Calu3 (cell line): ENCODE measurements around the gene GBX2. TPM values are rescaled to one million over a fixed set of nuclear protein-coding genes. Genes with fewer than 3 reads are reported as not detected.
A peak's percentile ranks its signal among the peaks of the same experiment; 100 is the strongest.

Experiments
- BruUV-seq: library from RNA; stranded (reverse); fragments of 400-500 nt; replicated peaks from 2 replicates; lab custom pipeline; 2021; lab: Mats Ljungman, UMichigan
- CTCF ChIA-PET: fragments of 300-600 bp; sonication (Branson Sonifier 250); formaldehyde crosslinking; loops from one replicate; lab custom pipeline; 2022; ENCODE audit warnings: antibody characterized with exemption; lab: Charles Lee
- DNase-seq: peaks from one replicate; pipeline ENCODE4 v3.0.0; 2022
- H3K27ac Mint-ChIP-seq: one replicate; pipeline ENCODE4 v1.8.0; 2022; ENCODE audit warnings: mixed read lengths; ENCODE audit not compliant: unreplicated experiment
- H3K27me3 Mint-ChIP-seq: one replicate; pipeline ENCODE4 v1.8.0; 2022; ENCODE audit warnings: mixed read lengths; ENCODE audit not compliant: unreplicated experiment
- H3K36me3 Mint-ChIP-seq: one replicate; pipeline ENCODE4 v1.8.0; 2022; ENCODE audit warnings: mild to moderate bottlenecking, moderate library complexity, mixed read lengths; ENCODE audit not compliant: insufficient read depth, unreplicated experiment
- H3K4me1 Mint-ChIP-seq: one replicate; pipeline ENCODE4 v1.8.0; 2022; ENCODE audit warnings: mild to moderate bottlenecking, low read depth, mixed read lengths; ENCODE audit not compliant: unreplicated experiment
- H3K4me3 Mint-ChIP-seq: one replicate; pipeline ENCODE4 v1.8.0; 2022; ENCODE audit warnings: mild to moderate bottlenecking, low read depth, moderate library complexity, mixed read lengths; ENCODE audit not compliant: unreplicated experiment
- H3K9me3 Mint-ChIP-seq: one replicate; pipeline ENCODE4 v1.8.0; 2022; ENCODE audit warnings: low read depth, mixed read lengths; ENCODE audit not compliant: unreplicated experiment
- intact Hi-C: fragments of 100-400 bp; cut with micrococcal nuclease; formaldehyde crosslinking; loops from one replicate; pipeline ENCODE4 v1.10.0; 2022; ENCODE audit not compliant: unreplicated experiment
- total RNA-seq: library from RNA; stranded (reverse); gene quantifications from 2 replicates; pipeline ENCODE4 v1.2.3, GENCODE V29; 2022
- TF ChIP-seq, protein P1 (sequence below): fragments of 200-600 bp; IDR thresholded peaks from one replicate; pipeline ENCODE4 v1.8.0; 2022; ENCODE audit warnings: antibody characterized with exemption; ENCODE audit not compliant: unreplicated experiment

GBX2 gene
- total RNA-seq, 1 experiment from 2014 or later, result 2.4 TPM

DNA sequence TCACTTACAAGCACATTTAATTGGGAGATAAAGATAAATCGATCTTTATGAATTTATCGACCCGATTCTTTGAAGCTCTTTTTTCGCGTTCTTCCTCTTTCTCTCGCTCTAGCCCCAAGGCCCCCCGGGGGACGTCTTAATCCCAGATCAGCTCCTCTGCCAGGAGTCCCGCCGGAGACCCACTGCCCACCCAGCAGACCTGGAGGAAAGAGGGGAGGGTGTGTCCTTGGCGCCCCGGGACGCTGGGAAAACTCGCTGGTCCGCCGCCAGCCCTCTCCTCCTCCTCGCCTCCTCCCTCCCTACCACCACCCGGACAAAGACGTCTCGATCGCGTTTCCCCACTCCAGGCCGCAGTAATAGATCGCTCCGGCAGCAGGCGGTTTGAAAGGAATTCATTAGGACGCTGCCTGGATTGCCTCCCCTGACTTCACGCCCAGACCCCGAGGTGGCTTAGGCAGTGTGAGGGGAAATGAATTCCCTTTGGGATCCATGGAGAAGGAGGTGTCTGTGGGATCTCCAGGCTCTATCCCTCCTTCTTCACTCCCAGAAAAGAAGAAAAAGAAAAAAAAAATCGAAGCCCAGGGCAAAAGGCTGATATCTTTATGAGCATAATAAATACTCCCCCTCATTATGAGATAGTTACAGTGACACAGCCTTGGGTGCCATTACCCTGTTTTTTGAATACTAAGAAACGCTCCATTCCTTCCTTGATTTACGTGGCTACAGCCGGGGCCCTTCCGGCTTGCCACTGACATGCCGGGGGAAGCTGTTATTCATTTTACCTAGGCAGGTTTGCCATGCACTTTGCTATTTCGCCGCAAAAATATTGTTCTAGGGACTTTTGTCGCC lies 1.8 kb upstream of the GBX2 start:
- peaks cover 34% of the 10 kb centered on the region for H3K36me3 Mint-ChIP-seq
- peaks cover 14% of the 10 kb centered on the region for H3K4me1 Mint-ChIP-seq
- no peaks in the 10 kb centered on the region for H3K27me3 Mint-ChIP-seq
- no peak overlapping the region for H3K27ac Mint-ChIP-seq
- H3K4me3 Mint-ChIP-seq, result no peak overlapping the region
- BruUV-seq, result no TSS peak
- no peaks in the 10 kb centered on the region for H3K9me3 Mint-ChIP-seq
- no peak for DNase-seq
- intact Hi-C loops, result no loop called here
- CTCF ChIA-PET, result interaction anchor here (1.0 kb wide), 1 partner anchor 391 kb away, joined by 3 read pairs; no protein-coding TSS in a partner anchor
- TF ChIP-seq, protein P1, sequence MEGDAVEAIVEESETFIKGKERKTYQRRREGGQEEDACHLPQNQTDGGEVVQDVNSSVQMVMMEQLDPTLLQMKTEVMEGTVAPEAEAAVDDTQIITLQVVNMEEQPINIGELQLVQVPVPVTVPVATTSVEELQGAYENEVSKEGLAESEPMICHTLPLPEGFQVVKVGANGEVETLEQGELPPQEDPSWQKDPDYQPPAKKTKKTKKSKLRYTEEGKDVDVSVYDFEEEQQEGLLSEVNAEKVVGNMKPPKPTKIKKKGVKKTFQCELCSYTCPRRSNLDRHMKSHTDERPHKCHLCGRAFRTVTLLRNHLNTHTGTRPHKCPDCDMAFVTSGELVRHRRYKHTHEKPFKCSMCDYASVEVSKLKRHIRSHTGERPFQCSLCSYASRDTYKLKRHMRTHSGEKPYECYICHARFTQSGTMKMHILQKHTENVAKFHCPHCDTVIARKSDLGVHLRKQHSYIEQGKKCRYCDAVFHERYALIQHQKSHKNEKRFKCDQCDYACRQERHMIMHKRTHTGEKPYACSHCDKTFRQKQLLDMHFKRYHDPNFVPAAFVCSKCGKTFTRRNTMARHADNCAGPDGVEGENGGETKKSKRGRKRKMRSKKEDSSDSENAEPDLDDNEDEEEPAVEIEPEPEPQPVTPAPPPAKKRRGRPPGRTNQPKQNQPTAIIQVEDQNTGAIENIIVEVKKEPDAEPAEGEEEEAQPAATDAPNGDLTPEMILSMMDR, result no peak

DNA sequence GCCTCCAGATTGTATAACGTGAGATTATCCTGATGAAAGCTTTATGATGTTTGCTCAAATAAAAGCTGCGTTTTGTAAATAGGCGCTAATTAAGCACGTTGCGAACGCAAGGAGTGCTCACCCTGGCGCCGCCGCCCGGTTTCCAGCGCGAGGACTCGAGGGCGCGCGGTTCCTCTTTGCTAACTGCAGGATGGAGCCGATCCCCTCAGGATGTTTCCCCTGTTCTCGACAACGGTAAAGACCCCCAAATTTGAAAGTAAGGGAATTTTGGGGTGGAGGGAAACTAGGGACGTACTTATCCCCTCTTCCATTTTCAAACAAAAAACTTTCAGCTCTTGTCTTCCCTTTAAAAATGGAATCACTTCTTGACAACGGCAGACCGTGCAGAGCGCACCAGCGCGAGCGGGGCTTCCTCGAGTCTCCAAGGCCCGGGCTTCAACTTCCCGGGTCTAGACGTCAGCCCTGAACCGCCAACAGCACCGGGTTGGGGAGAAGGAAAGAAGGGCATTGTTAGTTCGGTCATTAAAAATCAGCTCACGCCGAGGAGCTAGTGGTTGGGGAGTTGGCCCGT lies 1.1 kb upstream of the GBX2 start:
- TSS peak; percentile 54 for BruUV-seq
- intact Hi-C loops, result no loop called here
- no peak overlapping the region for H3K27ac Mint-ChIP-seq

DNA sequence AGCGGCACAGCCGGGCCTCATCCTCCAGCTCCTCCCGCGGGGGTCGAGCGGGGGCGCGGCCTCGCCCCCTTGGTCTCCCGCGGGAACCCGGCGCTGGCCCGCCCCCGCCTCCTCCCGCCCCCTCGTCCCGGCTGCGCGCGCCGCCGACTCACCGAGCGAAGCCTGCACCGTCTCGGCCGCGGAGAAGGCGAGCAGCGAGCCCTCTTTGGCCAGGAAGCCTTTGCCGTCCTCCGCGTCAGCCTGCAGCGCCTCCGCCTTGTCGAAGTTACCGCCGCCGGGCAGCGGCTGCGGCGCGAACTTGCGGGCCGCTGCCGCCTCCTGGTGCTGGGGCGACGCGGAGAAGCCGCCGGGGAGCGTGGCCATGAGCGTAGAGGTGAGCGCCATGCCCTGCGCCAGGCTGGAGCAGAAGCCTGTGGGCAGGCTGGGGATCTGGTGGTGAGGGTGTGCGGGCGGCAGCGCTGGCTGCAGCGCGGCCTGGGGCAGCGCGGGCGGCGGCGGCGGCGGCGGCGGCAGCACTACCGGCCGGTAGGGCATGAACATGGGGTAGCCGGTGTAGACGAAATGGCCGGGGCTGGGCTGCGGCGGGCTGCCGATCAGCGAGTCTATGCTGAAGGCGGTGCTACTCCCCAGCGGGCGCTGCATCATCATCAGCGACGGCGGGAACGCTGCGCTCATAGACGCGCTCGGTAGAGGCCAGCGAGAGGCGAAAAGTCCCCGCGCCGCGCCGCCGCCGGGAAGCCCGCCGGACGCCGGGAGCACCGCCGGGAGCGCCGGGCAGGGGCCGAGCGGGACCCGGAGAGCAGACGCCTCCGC lies 683 bp downstream of the GBX2 start:
- H3K27ac Mint-ChIP-seq, result no peak overlapping the region
- H3K27me3 Mint-ChIP-seq, result no peaks in the 10 kb centered on the region
- H3K4me3 Mint-ChIP-seq, result peak overlapping the region; percentile 93
- peaks cover 30% of the 10 kb centered on the region for H3K36me3 Mint-ChIP-seq
- no peaks in the 10 kb centered on the region for H3K9me3 Mint-ChIP-seq
- no peaks in the 10 kb centered on the region for H3K4me1 Mint-ChIP-seq
- no TSS peak for BruUV-seq
- CTCF ChIA-PET, result no interaction called here
- TF ChIP-seq, protein P1, result peak; percentile 31
- peak; percentile 53 for DNase-seq
- intact Hi-C loops, result no loop called here

More for the DNA sequence above, 1.1 kb upstream of the GBX2 start:
- TF ChIP-seq, protein P1, result no peak
- CTCF ChIA-PET, result interaction anchor here (1.0 kb wide), 1 partner anchor 390 kb away, joined by 3 read pairs; no protein-coding TSS in a partner anchor
- Mint-ChIP-seq H3K9me3 (no peaks in the 10 kb centered on the region), H3K27me3 (no peaks in the 10 kb centered on the region), H3K36me3 (peaks cover 34% of the 10 kb centered on the region), H3K4me3 (no peak overlapping the region), H3K4me1 (peaks cover 7% of the 10 kb centered on the region)
- DNase-seq, result no peak

DNA sequence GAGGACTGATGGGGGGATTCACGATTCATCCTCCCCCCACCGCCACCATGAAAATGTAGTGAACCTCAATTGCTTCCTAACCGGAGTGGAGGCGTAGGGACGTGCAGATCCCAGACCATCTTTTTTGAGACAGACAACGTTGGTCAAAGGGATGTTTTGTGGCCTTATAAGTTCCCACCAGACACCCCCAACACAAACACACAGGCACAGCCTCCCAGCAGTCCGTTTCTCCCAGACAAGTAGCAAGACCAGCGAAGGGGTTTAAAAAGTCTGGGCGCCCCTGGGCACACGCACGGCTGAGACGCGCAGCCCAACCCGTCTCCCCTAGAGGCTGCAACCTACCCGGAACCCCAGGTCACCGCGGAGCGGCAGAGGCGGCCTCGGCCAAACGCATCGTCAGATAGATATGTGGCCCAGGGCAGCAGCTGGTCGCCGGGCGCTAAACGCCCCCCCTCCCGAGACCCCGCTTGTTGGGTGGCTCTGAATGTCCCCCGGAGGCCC lies 1.3 kb downstream of the GBX2 start:
- CTCF ChIA-PET, result no interaction called here
- Mint-ChIP-seq H3K4me1 (no peaks in the 10 kb centered on the region), H3K36me3 (peaks cover 30% of the 10 kb centered on the region), H3K27ac (peak overlapping the region; percentile 33), H3K27me3 (no peaks in the 10 kb centered on the region), H3K9me3 (no peaks in the 10 kb centered on the region), H3K4me3 (peak overlapping the region; percentile 93)
- intact Hi-C loops, result no loop called here
- TF ChIP-seq, protein P1, result no peak
- no TSS peak for BruUV-seq
- peak; percentile 26 for DNase-seq
